GM20000 (cell line): ENCODE data around the gene ZNF132.

Experiments
- DNase-seq: peaks from one replicate; pipeline ENCODE4 v3.0.0; 2012; ENCODE audit warnings: low spot score
- CTCF ChIP-seq: IDR thresholded peaks from 2 replicates; pipeline ENCODE4 v1.5.1; 2012; ENCODE audit warnings: mild to moderate bottlenecking, control low read depth; ENCODE audit errors: extremely low read depth, missing control alignments

ZNF132 gene

DNA sequence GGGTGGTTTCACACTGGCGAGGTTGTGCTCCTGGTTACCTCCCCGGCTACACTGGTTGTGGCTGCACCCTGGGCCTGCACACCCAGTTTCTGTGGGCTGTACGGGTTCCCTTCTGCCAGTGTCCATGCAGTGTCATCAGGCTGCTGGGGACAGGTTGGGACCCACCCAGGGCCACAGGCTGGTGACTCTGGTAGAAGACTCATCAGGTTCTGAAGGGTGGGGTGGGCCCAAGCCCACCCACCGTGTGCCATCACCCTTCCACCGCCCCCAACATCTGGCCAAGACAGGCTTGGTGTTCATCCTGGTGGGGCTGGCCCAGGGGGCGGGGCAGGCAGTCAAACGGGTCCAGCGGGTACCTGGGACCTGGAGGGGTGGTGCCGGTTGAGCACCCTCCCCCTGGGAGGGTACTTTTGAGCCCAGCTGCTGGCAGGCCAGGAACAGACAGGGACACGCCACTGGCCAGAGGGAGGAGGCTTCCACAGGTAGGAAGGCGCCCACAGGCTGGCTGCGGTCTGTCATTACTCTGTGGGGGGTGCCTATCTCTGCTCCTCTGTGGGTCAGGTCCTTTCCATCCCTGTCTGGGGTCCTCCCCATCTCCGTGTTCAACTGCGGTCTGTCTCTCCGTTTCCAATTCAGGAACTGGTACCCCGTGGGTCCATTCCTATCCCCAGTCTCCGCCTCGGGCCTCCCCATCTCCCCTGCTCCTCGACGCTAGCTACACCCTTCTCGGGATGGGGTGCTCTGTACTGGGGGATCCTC lies 44.6 kb downstream of the ZNF132 start, which contains the start of gene RNF225:
Gene RNF225 (plus strand): TSS at position 437 of the 759 bp plus-strand sequence. CDS start 434 bp downstream, outside the sequence.
- TF ChIP-seq CTCF: no peak
- peak; percentile 14 for DNase-seq

GRCh38 chr19:58394821-58395219 lies 45.1 kb downstream of the ZNF132 start:
- no peak for TF ChIP-seq CTCF
- peak; percentile 16 for DNase-seq

DNA sequence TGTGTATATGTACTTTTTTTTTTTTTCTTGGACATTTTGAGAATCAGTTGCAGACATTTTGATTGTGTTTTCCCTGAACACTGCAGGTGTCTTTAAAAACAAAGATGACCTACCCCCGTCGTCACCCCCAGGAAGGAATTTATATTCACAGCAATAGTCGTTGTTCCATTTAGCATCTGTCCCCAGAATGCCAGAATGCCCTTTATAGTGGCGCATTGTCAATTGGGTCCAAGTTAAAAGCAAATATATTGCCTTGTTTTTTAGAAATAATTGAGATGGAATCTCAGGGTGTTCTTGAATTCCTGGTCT lies 46.3 kb downstream of the ZNF132 start:
- DNase-seq: no peak

GRCh38 chr19:58392945-58393724 lies 46.8 kb downstream of the ZNF132 start:
- no peak for TF ChIP-seq CTCF
- DNase-seq: no peak

More for the DNA sequence above, 46.3 kb downstream of the ZNF132 start:
- TF ChIP-seq CTCF: no peak

- no peak for DNase-seq
These were observed 51.8 kb downstream of the ZNF132 start for GRCh38 chr19:58388175-58388526.

GRCh38 chr19:58387338-58388174 lies 52.4 kb downstream of the ZNF132 start:
- DNase-seq: no peak
- no peak for TF ChIP-seq CTCF

More at GRCh38 chr19:58388175-58388526, 51.8 kb downstream of the ZNF132 start:
- no peak for TF ChIP-seq CTCF
